Measurements from ENCODE around the gene AK8.

AK8 gene

GRCh38 chr9:132825430-132825829 is 52.7 kb downstream of the AK8 start:
- DNase-seq (ENCODE audit: low read depth in 2 of 2) = no peak

DNA sequence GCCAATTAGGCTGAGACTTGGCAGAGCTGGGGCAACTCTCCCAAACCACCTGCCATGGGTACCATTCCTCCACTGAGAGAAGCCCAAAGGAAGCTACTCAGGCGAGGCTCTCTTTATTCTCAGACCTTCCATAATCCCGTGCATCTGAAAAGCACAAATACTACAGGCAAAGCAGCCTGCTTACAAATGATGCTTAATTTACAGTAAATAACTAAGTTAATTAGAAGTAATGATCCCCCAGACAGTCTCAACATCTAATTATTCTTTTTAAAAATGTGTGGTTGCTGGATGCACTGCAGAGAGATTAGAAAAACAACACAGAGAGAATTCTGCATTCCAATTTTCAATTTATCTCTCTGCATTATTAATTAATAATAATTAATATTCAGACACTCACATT is 53.1 kb downstream of the AK8 start:
- DNase-seq (ENCODE audit: low read depth in 2 of 2) = no peak

GRCh38 chr9:132824151-132824550 is 53.9 kb downstream of the AK8 start:
- no peak for DNase-seq (ENCODE audit: low read depth in 2 of 2)

GRCh38 chr9:132823370-132824145 is 54.5 kb downstream of the AK8 start:
- no peak for DNase-seq (ENCODE audit: low read depth in 2 of 2)

DNA sequence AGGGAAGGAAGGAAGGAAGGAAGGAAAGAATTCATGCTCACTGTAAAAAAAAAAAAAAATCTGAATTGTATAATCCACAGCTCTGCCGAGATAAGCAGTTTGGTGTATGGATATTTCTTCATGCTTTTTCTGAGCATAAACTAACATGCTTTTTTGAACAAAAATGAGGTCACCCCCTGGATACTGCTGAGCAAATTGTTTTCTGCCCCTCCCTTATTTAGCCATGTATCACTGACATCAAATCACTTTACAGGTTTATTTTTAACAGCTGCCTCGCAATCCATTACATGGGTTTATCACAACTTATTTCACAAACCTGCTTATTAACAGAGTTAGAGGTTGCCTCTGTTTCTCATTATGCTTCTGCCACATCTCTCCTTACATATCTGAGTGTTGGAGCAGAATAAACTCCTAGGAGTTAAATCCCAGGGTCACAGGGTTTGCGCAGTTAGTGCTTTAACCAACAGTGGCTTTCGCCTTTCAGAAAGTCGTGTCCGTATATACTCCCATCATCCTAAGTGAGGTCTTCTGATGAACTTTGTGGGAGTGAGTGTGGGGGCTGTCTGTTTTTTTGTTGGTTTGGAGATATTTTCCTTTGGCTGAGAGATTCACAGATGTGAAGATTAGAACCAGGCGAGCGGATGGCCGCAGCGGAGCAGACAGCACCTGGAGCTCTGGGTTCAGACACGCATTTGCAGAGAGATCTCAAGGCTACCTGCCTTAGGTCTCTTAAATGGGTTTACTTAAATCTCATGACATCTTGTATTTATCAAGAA is 57.7 kb downstream of the AK8 start:
- no peak for DNase-seq (ENCODE audit: low read depth in 2 of 2)

GRCh38 chr9:132818588-132818987 is 59.5 kb downstream of the AK8 start:
- no peak for DNase-seq (ENCODE audit: low read depth in 2 of 2)

DNA sequence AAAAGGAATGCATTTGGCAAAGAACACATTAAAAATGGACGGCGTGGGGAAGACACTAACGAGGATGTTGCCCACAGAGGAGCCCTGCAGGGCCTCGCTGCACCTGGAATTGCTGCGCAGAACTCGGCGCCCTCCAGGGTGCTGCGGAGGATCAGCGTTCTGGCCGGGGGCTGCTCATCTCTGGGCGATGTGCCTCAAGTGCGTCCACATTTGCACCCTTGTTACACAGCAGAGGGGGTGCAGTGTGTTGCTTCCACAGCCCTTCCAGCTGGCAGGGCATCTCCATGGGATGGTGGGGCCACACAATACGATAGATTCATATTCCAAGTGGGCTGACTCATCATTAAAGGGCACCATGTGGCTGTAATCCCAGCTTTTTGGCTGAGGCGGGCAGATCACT is 63.1 kb downstream of the AK8 start:
- DNase-seq (ENCODE audit: low read depth in 2 of 2) = no peak

GRCh38 chr9:132813115-132813771 is 64.8 kb downstream of the AK8 start:
- no peak for DNase-seq (ENCODE audit: low read depth in 2 of 2)

GRCh38 chr9:132811985-132812384 is 66.1 kb downstream of the AK8 start:
- DNase-seq (ENCODE audit: low read depth in 2 of 2) = no peak

- no peak for DNase-seq (ENCODE audit: low read depth in 2 of 2)
Observed at GRCh38 chr9:132810314-132810713, 67.8 kb downstream of the AK8 start.

DNA sequence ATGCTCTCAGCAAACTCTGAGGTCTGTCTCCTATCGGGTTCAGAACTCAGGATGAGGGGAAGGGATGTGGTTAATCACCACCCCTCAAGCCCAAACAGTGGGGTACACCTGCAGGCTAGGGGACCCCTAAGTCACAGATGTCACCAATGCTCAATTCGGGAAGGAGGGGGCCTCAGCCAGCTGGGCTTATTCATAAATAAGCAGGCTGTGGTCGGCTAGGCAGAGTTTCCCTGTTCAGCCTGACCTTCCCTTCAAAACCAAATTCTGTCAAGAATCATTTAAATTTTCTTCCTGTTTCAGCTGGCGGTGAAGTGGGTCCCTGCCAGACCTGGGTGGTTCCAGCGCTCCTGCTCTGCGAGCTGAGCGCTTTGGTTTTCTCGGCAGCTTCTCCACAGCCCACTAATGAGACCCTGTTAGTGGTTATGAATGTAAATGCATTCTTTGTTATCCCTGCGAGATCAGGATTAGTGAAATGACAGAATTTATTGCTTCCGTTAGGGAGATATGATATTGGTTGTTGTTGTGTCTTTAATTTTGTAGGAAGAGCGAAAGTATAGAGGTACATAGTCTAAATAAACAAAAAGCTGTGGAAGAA is 68.3 kb downstream of the AK8 start:
- no peak for DNase-seq (ENCODE audit: low read depth in 2 of 2)

DNA sequence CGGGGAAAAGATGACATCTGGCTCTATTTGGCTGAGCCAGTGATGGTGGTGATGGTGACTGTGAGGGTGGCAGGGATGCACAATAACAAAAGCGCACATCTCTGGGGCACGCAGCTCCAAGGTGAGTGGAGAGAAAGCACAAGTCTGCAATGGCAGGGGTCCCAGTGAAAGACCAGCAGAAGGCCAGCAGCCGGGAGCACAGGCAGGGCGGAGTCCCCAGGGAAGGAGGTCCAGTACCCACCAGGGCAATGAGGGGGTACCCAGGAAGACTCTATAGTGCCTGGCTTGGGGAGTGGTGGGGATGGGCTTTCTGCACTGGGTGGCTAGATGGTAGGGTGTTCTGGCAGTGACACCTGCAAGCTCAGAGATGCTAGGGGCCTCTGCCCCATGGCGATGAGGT is 69.4 kb downstream of the AK8 start:
- DNase-seq (ENCODE audit: low read depth in 2 of 2) = no peak

GRCh38 chr9:132806723-132807421 is 71.2 kb downstream of the AK8 start:
- DNase-seq (ENCODE audit: low read depth in 2 of 2) = no peak

DNA sequence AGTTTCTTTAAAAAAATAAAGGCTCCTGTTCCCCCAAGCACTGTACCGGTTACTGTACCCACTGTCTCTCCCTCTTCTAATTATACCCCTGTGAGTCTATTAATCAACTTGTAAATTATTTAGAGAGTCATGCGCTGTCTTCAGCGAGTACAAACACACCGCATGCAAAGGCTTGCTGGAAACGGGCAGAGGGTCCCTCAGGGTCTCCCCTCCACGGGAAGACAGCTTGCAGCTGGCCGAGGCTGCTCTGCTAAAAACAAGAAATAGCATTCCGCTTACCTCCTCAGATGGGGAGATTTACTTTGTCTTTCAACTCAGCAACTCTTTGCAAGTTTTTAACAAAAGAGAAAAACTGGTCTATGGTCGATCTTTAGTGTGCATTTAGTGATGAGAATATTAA is 71.8 kb downstream of the AK8 start:
- no peak for DNase-seq (ENCODE audit: low read depth in 2 of 2)

DNA sequence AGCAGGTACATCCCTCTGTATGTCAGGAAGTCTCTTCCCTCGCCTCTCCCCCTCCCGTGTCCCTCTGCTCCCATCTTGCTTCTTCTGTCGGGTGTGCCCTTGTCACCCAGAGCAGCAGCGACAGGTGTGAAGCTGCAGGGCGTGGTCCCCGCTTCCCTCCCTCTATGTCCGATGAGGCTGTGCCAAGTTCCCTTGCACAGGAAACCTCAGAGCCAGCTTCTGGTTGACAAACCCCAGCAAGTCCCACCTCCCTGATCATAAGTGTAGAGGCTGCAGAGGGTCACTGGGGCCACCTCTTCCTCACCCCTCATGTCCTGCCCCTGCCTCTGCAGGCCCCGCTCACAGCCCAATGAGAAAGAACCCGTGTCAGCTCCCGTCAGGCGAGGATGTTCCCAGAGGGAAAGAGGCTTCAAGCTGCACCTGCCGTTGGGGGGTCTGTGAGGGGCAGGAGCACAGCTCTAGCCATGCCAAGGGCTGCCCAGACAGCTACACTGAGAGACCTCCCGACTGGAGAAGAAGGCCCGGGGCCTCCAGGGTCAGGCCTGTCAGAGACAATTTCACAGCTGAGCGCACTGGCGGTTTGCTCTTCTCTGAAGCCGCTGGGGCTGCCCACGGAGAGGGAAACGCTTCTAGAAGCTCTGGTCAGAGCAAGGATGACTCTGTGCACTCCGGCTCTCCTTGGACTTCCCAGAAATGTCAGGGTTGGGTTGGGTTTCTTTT is 73.3 kb downstream of the AK8 start:
- no peak for DNase-seq (ENCODE audit: low read depth in 2 of 2)

DNA sequence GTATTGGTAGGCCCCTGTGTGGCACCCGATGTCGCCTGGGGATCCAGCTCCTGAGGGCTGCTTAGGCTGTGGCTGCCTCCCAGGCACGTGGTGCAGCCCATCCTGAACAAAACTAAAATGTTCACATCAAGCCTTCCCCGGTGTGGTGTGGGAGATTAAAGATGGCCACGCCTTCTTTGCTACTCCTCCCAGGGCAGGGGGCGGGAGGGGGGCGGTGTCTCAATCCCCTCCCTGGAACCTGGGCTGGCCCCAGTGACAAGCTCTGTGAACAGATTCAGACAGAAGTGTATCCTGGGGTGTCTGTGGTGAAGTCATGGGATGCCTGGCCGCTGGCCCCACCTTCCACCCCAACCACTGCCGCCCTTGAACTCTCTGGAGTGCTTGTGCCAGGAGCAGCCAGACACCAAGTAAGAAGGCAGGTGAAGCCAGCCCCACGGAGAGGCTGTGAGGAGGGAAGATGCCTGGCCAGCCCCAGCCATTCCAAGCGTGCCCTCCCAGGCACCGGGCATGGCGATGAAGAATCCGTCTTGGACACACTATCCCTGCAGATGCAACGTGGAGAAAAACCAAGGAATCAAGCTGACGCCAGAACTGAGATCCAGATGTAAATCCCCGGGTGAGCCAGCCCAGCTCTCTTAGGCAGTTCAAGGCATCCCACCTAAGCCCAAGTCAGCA is 75.8 kb downstream of the AK8 start:
- DNase-seq (ENCODE audit: low read depth in 2 of 2) = no peak

DNA sequence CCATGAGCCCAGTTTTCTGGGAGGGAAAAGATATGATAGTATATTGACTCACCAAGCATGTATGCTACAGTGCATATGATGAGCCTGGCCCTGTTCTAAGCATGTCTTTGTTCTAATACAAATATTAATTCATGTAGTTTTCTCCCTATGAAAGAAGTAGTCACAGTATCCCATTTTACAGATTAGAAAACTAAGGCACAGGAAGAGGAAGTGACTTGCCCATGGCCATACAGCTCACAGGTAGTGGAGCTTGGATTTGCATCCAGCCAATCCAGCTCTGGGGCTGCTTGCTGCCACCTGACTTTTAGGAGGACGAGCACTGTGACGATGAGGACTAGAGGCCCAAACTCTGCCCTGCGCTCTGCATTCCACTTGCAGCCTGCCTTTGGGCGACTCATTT is 76.4 kb downstream of the AK8 start:
- DNase-seq (ENCODE audit: low read depth in 2 of 2) = no peak

DNA sequence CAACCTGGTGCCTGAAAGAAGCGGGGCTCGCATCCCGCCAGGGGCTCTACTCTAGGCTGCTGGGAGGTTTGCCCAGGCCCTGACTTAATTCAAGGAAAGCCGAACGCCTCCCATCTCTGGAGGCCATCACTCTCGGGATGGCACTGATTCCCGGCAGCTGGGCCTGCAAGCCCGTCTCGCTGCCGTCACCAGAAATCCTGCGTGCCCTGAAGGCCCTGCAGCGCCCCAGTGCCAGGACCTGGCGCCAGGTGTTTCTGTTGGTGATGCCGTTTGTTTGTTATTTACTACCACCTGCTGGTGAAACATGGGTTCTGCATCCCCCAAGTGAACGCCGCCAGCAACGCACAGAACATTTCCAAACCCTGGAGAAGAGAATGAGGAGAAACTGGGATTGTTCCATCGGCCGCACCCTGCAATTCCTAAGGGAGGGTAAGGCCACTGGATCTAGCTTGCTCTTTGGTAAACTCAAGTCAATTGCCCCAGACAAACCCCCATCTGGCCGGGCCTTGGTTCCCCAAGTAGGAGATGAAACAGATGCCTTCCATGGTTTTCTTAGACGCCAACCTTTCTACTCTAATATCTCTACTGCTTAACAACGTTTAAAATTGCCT is 77.9 kb downstream of the AK8 start:
- peak; percentile 27 to 39 for DNase-seq (ENCODE audit: low read depth in 2 of 2)

GRCh38 chr9:132798817-132799790 is 79.0 kb downstream of the AK8 start:
- DNase-seq (ENCODE audit: low read depth in 2 of 2) = no peak

All from stimulated activated CD8-positive, alpha-beta memory T cell treated with anti-CD3 and anti-CD28 coated beads, Interleukin-7, amount 100 ng/mL, for 1 hour (primary cell).